ENCODE results near the gene MTHFD1L.

Gene MTHFD1L

DNA sequence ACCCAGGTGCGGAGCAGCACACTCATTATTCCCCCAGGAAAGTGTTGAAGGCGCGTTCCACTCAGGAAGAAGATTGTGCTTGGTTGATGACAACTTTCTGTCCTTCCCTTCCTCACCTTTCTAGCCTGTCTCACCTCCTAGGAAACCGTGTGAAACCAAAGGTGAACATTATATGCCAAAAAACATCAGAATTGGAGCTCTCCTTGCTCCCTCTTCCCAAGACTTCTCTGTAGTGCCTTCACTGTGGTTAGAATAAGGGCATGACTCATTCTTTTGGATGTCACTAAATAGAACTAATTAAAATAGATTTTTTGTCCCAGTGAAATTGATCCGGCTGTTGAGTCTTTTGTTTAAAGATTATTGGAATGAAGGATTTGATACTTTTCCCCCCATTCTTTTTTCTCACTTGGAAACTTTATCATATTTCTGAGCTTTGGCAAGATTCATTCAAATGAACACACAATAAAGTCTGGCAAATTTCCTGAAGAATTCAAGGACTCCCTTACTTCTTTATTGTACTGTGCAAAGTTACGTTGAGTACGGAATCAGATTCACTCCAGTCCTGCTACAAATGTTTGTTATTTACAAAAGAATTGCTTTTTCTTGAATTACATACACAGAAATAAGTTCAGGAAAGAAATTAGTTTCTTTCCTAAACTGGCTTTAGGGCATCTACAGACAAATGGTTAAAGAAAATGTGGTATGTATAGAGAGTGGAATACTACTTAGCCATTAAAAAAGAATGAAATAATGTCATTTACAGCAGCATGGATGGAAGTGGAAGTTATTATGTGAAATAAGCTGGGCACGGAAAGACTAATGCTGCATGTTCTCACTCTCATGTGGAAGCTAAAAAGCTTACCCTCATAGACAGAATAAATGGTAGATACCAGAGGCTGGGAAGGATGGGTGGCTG lies 231.4 kb downstream of the MTHFD1L start:
- no peak for DNase-seq (ENCODE audit: low read depth, low spot score)
- Histone ChIP-seq H3K27me3 (ENCODE audit: insufficient read depth, insufficient read length) (no peaks in the 10 kb centered on the region), H3K4me1 (ENCODE audit: insufficient read depth, insufficient read length) (no peaks in the 10 kb centered on the region), H3K9me3 (ENCODE audit: insufficient read depth, low read length) (no peaks in the 10 kb centered on the region), H3K36me3 (ENCODE audit: insufficient read depth, insufficient read length, low read length) (peaks cover 15% of the 10 kb centered on the region), H3K4me3 (ENCODE audit: insufficient read length, low read depth) (no peak overlapping the region), H3K9ac (ENCODE audit: insufficient read length, low read depth) (no peak overlapping the region)
- TF ChIP-seq ZNF274 (IDR thresholded peaks at IDR 0.05; ENCODE audit: low read depth, low read length) (no peak), SUZ12 (IDR thresholded peaks at IDR 0.05; ENCODE audit: extremely low read depth, insufficient read depth, insufficient read length) (no peak), YY1 (IDR thresholded peaks at IDR 0.05; ENCODE audit: insufficient read depth, insufficient read length) (no peak)

- no peak for DNase-seq (ENCODE audit: low read depth, low spot score)
- TF ChIP-seq ZNF274 (IDR thresholded peaks at IDR 0.05; ENCODE audit: low read depth, low read length) (no peak), YY1 (IDR thresholded peaks at IDR 0.05; ENCODE audit: insufficient read depth, insufficient read length) (no peak), SUZ12 (IDR thresholded peaks at IDR 0.05; ENCODE audit: extremely low read depth, insufficient read depth, insufficient read length) (no peak)
- Histone ChIP-seq H3K36me3 (ENCODE audit: insufficient read depth, insufficient read length, low read length) (peaks cover 7% of the 10 kb centered on the region), H3K9ac (ENCODE audit: insufficient read length, low read depth) (no peak overlapping the region), H3K4me1 (ENCODE audit: insufficient read depth, insufficient read length) (no peaks in the 10 kb centered on the region), H3K27me3 (ENCODE audit: insufficient read depth, insufficient read length) (no peaks in the 10 kb centered on the region), H3K4me3 (ENCODE audit: insufficient read length, low read depth) (no peak overlapping the region), H3K9me3 (ENCODE audit: insufficient read depth, low read length) (no peaks in the 10 kb centered on the region)
Observed at GRCh38 chr6:151098166-151098565, 232.7 kb downstream of the MTHFD1L start.

DNA sequence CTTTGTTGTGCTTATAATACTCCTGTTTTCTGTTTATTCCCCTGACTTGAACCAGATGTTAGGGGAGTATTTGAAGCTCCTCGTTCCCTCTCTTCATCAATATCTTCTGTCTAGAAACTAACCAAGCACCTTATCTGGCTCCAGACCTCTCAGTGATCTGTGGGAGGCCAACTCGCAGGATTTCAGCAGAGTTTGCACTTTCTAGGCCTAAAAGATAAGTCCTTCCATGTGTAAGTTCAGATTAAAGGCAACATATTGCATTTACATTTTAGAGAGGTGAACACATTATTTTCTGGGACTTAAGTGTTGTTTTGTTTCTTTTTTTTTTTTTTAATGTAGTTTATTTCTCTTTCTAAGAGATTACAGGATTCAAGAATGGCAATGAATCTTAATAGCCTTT lies 234.8 kb downstream of the MTHFD1L start:
- Histone ChIP-seq H3K4me1 (ENCODE audit: insufficient read depth, insufficient read length) (no peaks in the 10 kb centered on the region), H3K9ac (ENCODE audit: insufficient read length, low read depth) (no peak overlapping the region), H3K36me3 (ENCODE audit: insufficient read depth, insufficient read length, low read length) (peaks cover 9% of the 10 kb centered on the region), H3K4me3 (ENCODE audit: insufficient read length, low read depth) (no peak overlapping the region), H3K27me3 (ENCODE audit: insufficient read depth, insufficient read length) (no peaks in the 10 kb centered on the region), H3K9me3 (ENCODE audit: insufficient read depth, low read length) (no peaks in the 10 kb centered on the region)
- DNase-seq (ENCODE audit: low read depth, low spot score), result no peak
- TF ChIP-seq ZNF274 (IDR thresholded peaks at IDR 0.05; ENCODE audit: low read depth, low read length) (no peak), YY1 (IDR thresholded peaks at IDR 0.05; ENCODE audit: insufficient read depth, insufficient read length) (no peak), SUZ12 (IDR thresholded peaks at IDR 0.05; ENCODE audit: extremely low read depth, insufficient read depth, insufficient read length) (no peak)

GRCh38 chr6:151101161-151101815 lies 235.8 kb downstream of the MTHFD1L start:
- Histone ChIP-seq H3K9ac (ENCODE audit: insufficient read length, low read depth) (no peak overlapping the region), H3K4me3 (ENCODE audit: insufficient read length, low read depth) (no peak overlapping the region), H3K27me3 (ENCODE audit: insufficient read depth, insufficient read length) (no peaks in the 10 kb centered on the region), H3K4me1 (ENCODE audit: insufficient read depth, insufficient read length) (no peaks in the 10 kb centered on the region), H3K36me3 (ENCODE audit: insufficient read depth, insufficient read length, low read length) (peaks cover 5% of the 10 kb centered on the region), H3K9me3 (ENCODE audit: insufficient read depth, low read length) (no peaks in the 10 kb centered on the region)
- DNase-seq (ENCODE audit: low read depth, low spot score), result no peak
- TF ChIP-seq YY1 (IDR thresholded peaks at IDR 0.05; ENCODE audit: insufficient read depth, insufficient read length) (no peak), SUZ12 (IDR thresholded peaks at IDR 0.05; ENCODE audit: extremely low read depth, insufficient read depth, insufficient read length) (no peak), ZNF274 (IDR thresholded peaks at IDR 0.05; ENCODE audit: low read depth, low read length) (no peak)

- Histone ChIP-seq H3K27me3 (ENCODE audit: insufficient read depth, insufficient read length) (no peaks in the 10 kb centered on the region), H3K36me3 (ENCODE audit: insufficient read depth, insufficient read length, low read length) (peaks cover 5% of the 10 kb centered on the region), H3K9ac (ENCODE audit: insufficient read length, low read depth) (no peak overlapping the region), H3K4me3 (ENCODE audit: insufficient read length, low read depth) (no peak overlapping the region), H3K9me3 (ENCODE audit: insufficient read depth, low read length) (no peaks in the 10 kb centered on the region), H3K4me1 (ENCODE audit: insufficient read depth, insufficient read length) (no peaks in the 10 kb centered on the region)
- DNase-seq (ENCODE audit: low read depth, low spot score), result no peak
- TF ChIP-seq YY1 (IDR thresholded peaks at IDR 0.05; ENCODE audit: insufficient read depth, insufficient read length), result no peak
- no peak for TF ChIP-seq ZNF274 (IDR thresholded peaks at IDR 0.05; ENCODE audit: low read depth, low read length)
Observed at GRCh38 chr6:151101816-151102694, 236.6 kb downstream of the MTHFD1L start.

- Histone ChIP-seq H3K9me3 (ENCODE audit: insufficient read depth, low read length) (no peaks in the 10 kb centered on the region), H3K4me3 (ENCODE audit: insufficient read length, low read depth) (no peak overlapping the region), H3K9ac (ENCODE audit: insufficient read length, low read depth) (no peak overlapping the region), H3K27me3 (ENCODE audit: insufficient read depth, insufficient read length) (no peaks in the 10 kb centered on the region), H3K4me1 (ENCODE audit: insufficient read depth, insufficient read length) (no peaks in the 10 kb centered on the region), H3K36me3 (ENCODE audit: insufficient read depth, insufficient read length, low read length) (peaks cover 5% of the 10 kb centered on the region)
- TF ChIP-seq SUZ12 (IDR thresholded peaks at IDR 0.05; ENCODE audit: extremely low read depth, insufficient read depth, insufficient read length), result no peak
- no peak for TF ChIP-seq ZNF274 (IDR thresholded peaks at IDR 0.05; ENCODE audit: low read depth, low read length)
- no peak for TF ChIP-seq YY1 (IDR thresholded peaks at IDR 0.05; ENCODE audit: insufficient read depth, insufficient read length)
- DNase-seq (ENCODE audit: low read depth, low spot score), result no peak
Observed at GRCh38 chr6:151103266-151103665, 237.8 kb downstream of the MTHFD1L start.

Data from NT2/D1 (cell line).